ENCODE results near the gene P3H1.
"Not testable (repeated sequence)": the region's sequence is repeated elsewhere in the genome, so short reads cannot be mapped to it uniquely, and the experiment has no call there.

GRCh38 chr1:42722403-42722802 is 44.4 kb downstream of the P3H1 start:
- not testable (repeated sequence) for TF ChIP-seq CTCF (conservative IDR thresholded peaks at IDR 0.05); ZFX (IDR thresholded peaks at IDR 0.05)
